Activated CD4-positive, alpha-beta memory T cell treated with anti-CD3 and anti-CD28 coated beads, Interleukin-2, amount 10 ng/mL, durations not matched to agents 7 days and 5 days (primary cell): ENCODE results near the gene SNX32. TPM values are rescaled to one million over a fixed set of nuclear protein-coding genes. Genes with fewer than 3 reads are reported as not detected.

Experiments
- CTCF ChIA-PET: fragments of 350-600 bp; sonication (Branson Sonifier 250); formaldehyde crosslinking; loops from one replicate; lab custom pipeline; 2021; ENCODE audit warnings: antibody characterized with exemption, inconsistent platforms; lab: Charles Lee
- POLR2A ChIA-PET: fragments of 350-600 bp; sonication (Branson Sonifier 250); formaldehyde crosslinking; loops from one replicate; lab custom pipeline; 2021; ENCODE audit warnings: antibody characterized with exemption; lab: Charles Lee
- DNase-seq: peaks from one replicate; pipeline ENCODE4 v3.0.0-alpha.2; 2020
- H3K27ac Mint-ChIP-seq: one replicate; pipeline ENCODE4 v1.8.0; 2021; ENCODE audit warnings: mild to moderate bottlenecking, mixed read lengths
- H3K27me3 Mint-ChIP-seq: one replicate; pipeline ENCODE4 v1.8.0; 2021; ENCODE audit warnings: mixed read lengths
- H3K36me3 Mint-ChIP-seq: one replicate; pipeline ENCODE4 v1.8.0; 2021; ENCODE audit warnings: low read depth, mixed read lengths
- H3K4me1 Mint-ChIP-seq: one replicate; pipeline ENCODE4 v1.8.0; 2021; ENCODE audit warnings: mixed read lengths
- H3K4me3 Mint-ChIP-seq: one replicate; pipeline ENCODE4 v1.8.0; 2021; ENCODE audit warnings: mild to moderate bottlenecking, mixed read lengths
- H3K9me3 Mint-ChIP-seq: one replicate; pipeline ENCODE4 v1.8.0; 2021; ENCODE audit warnings: mixed read lengths
- total RNA-seq, 2 experiments: library from RNA; stranded (reverse); gene quantifications; one replicate each; pipeline ENCODE4 v1.2.3, GENCODE V29; 2021

Gene SNX32
- total RNA-seq, 2 experiments from 2014 or later: 0.83 to 1.6 TPM

- no peak for DNase-seq
- no peak overlapping the region for H3K4me3 Mint-ChIP-seq
- H3K27me3 Mint-ChIP-seq: peaks cover 38% of the 10 kb centered on the region
- ChIA-PET POLR2A (interaction anchor here (2.0 kb wide), 1 partner anchor 24 kb away, joined by 6 read pairs; no protein-coding TSS in a partner anchor), CTCF (interaction anchor here (6.3 kb wide), 1 partner anchor 23 kb away, joined by 29 read pairs; the partner anchor contains the start of gene AP5B1)
- no peaks in the 10 kb centered on the region for H3K9me3 Mint-ChIP-seq
- peaks cover 2% of the 10 kb centered on the region for H3K4me1 Mint-ChIP-seq
- no peaks in the 10 kb centered on the region for H3K36me3 Mint-ChIP-seq
- no peak overlapping the region for H3K27ac Mint-ChIP-seq
Measured at GRCh38 chr11:65803797-65804492, 29.8 kb upstream of the SNX32 start.

GRCh38 chr11:65806979-65807378, 26.8 kb upstream of the SNX32 start:
- Mint-ChIP-seq H3K27me3 (peaks cover 36% of the 10 kb centered on the region), H3K4me3 (no peak overlapping the region), H3K4me1 (no peaks in the 10 kb centered on the region), H3K36me3 (no peaks in the 10 kb centered on the region), H3K9me3 (no peaks in the 10 kb centered on the region), H3K27ac (no peak overlapping the region)
- ChIA-PET POLR2A (interaction anchor here (1.0 kb wide), 1 partner anchor 44 kb away, joined by 3 read pairs; no protein-coding TSS in a partner anchor), CTCF (interaction anchor here (0.7 to 6.3 kb wide), 4 partner anchors 16 to 182 kb away, joined by 3 to 29 read pairs (median 4); partner anchors contain the start of gene AP5B1)
- DNase-seq: no peak

GRCh38 chr11:65808744-65809341, 24.9 kb upstream of the SNX32 start:
- DNase-seq: no peak
- no peaks in the 10 kb centered on the region for H3K9me3 Mint-ChIP-seq
- POLR2A ChIA-PET: interaction anchor here (2.0 kb wide), 1 partner anchor 97 kb away, joined by 8 read pairs; the partner anchor contains the start of gene KAT5
- no peaks in the 10 kb centered on the region for H3K4me1 Mint-ChIP-seq
- H3K27me3 Mint-ChIP-seq: peaks cover 28% of the 10 kb centered on the region
- no peaks in the 10 kb centered on the region for H3K36me3 Mint-ChIP-seq
- no peak overlapping the region for H3K4me3 Mint-ChIP-seq
- no peak overlapping the region for H3K27ac Mint-ChIP-seq
- CTCF ChIA-PET: interaction anchor here (0.7 to 6.3 kb wide), 2 partner anchors 8 to 28 kb away, joined by 3 to 29 read pairs; partner anchors contain the start of gene AP5B1

GRCh38 chr11:65809496-65809895, 24.3 kb upstream of the SNX32 start:
- CTCF ChIA-PET: interaction anchor here (6.3 kb wide), 1 partner anchor 29 kb away, joined by 29 read pairs; the partner anchor contains the start of gene AP5B1
- H3K9me3 Mint-ChIP-seq: no peaks in the 10 kb centered on the region
- H3K27me3 Mint-ChIP-seq: peaks cover 28% of the 10 kb centered on the region
- DNase-seq: no peak
- H3K36me3 Mint-ChIP-seq: no peaks in the 10 kb centered on the region
- no peak overlapping the region for H3K27ac Mint-ChIP-seq
- POLR2A ChIA-PET: interaction anchor here (1.0 to 2.0 kb wide), 2 partner anchors 29 to 97 kb away, joined by 6 to 8 read pairs; partner anchors contain the start of genes AP5B1 and KAT5
- H3K4me3 Mint-ChIP-seq: no peak overlapping the region
- no peaks in the 10 kb centered on the region for H3K4me1 Mint-ChIP-seq

DNA sequence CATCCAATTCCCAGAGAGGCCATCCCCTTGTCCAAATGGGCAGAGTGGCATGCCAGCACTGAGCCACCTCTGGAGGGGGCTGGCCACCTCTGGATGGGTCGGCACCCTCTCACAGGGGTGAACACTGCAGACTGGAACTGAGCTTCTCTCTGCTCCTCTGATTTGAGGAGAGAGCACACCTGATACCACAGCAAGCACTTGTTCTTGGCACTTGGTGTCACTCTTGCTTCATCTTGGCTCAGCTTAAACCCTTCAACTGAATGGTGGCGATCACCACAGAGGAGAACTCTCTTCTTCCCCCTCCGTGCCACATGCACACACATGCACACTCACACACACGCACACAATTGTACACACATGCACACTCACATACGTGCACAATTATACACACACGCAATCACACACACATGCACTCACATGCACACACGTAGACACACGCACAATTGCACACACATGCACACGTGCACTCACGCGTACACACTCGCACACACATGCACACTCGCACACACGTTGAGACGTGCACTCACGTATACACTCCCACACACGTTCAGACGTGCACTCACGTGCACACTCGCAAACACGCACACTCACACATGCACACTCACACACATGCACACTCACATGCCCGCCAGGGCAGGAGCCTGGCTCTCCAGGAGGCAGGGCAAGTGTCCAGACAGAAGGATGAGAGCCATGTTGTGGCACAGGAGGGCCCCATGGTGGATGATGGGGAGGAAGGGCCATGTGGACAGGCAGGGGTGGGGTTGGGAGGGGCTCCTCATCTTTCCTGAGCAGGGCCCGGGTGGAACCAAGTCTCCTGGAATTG, 23.5 kb upstream of the SNX32 start:
- no peak for DNase-seq
- POLR2A ChIA-PET: interaction anchor here (1.0 to 2.0 kb wide), 2 partner anchors 30 to 98 kb away, joined by 6 to 8 read pairs; partner anchors contain the start of genes AP5B1 and KAT5
- H3K27me3 Mint-ChIP-seq: peaks cover 30% of the 10 kb centered on the region
- H3K27ac Mint-ChIP-seq: no peak overlapping the region
- no peaks in the 10 kb centered on the region for H3K36me3 Mint-ChIP-seq
- CTCF ChIA-PET: interaction anchor here (6.3 kb wide), 1 partner anchor 30 kb away, joined by 29 read pairs; the partner anchor contains the start of gene AP5B1
- H3K4me1 Mint-ChIP-seq: no peaks in the 10 kb centered on the region
- H3K9me3 Mint-ChIP-seq: no peaks in the 10 kb centered on the region
- H3K4me3 Mint-ChIP-seq: no peak overlapping the region

GRCh38 chr11:65811764-65812475, 21.8 kb upstream of the SNX32 start:
- Mint-ChIP-seq H3K36me3 (peaks cover 4% of the 10 kb centered on the region), H3K4me3 (no peak overlapping the region), H3K4me1 (peaks cover 6% of the 10 kb centered on the region), H3K27me3 (peaks cover 36% of the 10 kb centered on the region), H3K27ac (no peak overlapping the region), H3K9me3 (no peaks in the 10 kb centered on the region)
- ChIA-PET CTCF (interaction anchor here (1.1 to 3.5 kb wide), 3 partner anchors 10 to 32 kb away, joined by 3 to 21 read pairs (median 4); no protein-coding TSS in a partner anchor), POLR2A (no interaction called here)
- no peak for DNase-seq

GRCh38 chr11:65814131-65814985, 19.4 kb upstream of the SNX32 start:
- Mint-ChIP-seq H3K27me3 (peaks cover 26% of the 10 kb centered on the region), H3K9me3 (no peaks in the 10 kb centered on the region), H3K27ac (no peak overlapping the region), H3K4me1 (peaks cover 17% of the 10 kb centered on the region), H3K36me3 (peaks cover 4% of the 10 kb centered on the region), H3K4me3 (no peak overlapping the region)
- ChIA-PET CTCF (interaction anchor here (1.2 to 9.4 kb wide), 4 partner anchors 35 to 103 kb away, joined by 3 to 126 read pairs (median 34); partner anchors contain the start of genes AP5B1 and KAT5), POLR2A (no interaction called here)
- DNase-seq: no peak

DNA sequence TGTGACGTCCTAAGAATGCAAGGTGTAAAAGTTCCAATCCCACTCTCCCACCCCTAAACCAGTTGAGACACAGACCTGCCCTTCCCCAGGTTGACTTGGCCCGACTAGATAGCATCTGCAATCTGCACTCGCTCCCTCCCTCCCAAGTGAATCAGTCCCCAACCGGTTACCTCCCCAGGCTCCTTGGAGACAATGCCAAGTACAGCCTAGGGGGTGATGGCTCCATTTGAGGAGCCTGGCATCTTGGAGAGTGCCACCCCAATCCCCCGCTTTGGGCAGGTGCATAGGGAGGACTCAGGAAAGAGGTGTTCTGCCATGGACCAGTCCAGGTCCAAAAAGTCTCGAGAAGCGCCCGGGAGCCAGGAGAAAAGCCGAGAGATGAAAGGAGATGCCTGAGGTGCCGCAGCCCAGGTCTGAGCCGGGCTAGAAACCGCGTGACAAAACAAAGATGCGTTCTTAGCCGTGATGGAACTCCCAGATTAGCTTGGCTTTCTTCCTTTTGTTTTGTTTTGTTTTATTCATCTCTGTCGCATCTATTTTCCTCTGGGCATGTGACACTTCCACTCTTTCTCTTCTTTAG, 18.7 kb upstream of the SNX32 start:
- no peak for DNase-seq
- peaks cover 17% of the 10 kb centered on the region for H3K4me1 Mint-ChIP-seq
- no peak overlapping the region for H3K27ac Mint-ChIP-seq
- ChIA-PET POLR2A (interaction anchor here (2.0 kb wide), 1 partner anchor 103 kb away, joined by 12 read pairs; the partner anchor contains the start of gene KAT5), CTCF (interaction anchor here (1.6 to 9.4 kb wide), 3 partner anchors 27 to 103 kb away, joined by 5 to 126 read pairs (median 46); partner anchors contain the start of genes AP5B1 and KAT5)
- H3K4me3 Mint-ChIP-seq: no peak overlapping the region
- peaks cover 26% of the 10 kb centered on the region for H3K27me3 Mint-ChIP-seq
- H3K9me3 Mint-ChIP-seq: no peaks in the 10 kb centered on the region
- peaks cover 4% of the 10 kb centered on the region for H3K36me3 Mint-ChIP-seq

- Mint-ChIP-seq H3K27ac (no peak overlapping the region), H3K4me3 (no peak overlapping the region), H3K36me3 (peaks cover 4% of the 10 kb centered on the region), H3K9me3 (no peaks in the 10 kb centered on the region), H3K27me3 (peaks cover 20% of the 10 kb centered on the region), H3K4me1 (peaks cover 17% of the 10 kb centered on the region)
- POLR2A ChIA-PET: interaction anchor here (1.2 to 4.2 kb wide), 5 partner anchors 32 to 105 kb away, joined by 5 to 31 read pairs (median 6); partner anchors contain the start of genes AP5B1 and KAT5
- no peak for DNase-seq
- CTCF ChIA-PET: interaction anchor here (1.1 to 9.4 kb wide), 14 partner anchors 8 to 148 kb away, joined by 3 to 126 read pairs (median 7); partner anchors contain the start of genes AP5B1, KAT5, MUS81 and RNASEH2C
Measured at GRCh38 chr11:65816696-65817095, 17.1 kb upstream of the SNX32 start.

DNA sequence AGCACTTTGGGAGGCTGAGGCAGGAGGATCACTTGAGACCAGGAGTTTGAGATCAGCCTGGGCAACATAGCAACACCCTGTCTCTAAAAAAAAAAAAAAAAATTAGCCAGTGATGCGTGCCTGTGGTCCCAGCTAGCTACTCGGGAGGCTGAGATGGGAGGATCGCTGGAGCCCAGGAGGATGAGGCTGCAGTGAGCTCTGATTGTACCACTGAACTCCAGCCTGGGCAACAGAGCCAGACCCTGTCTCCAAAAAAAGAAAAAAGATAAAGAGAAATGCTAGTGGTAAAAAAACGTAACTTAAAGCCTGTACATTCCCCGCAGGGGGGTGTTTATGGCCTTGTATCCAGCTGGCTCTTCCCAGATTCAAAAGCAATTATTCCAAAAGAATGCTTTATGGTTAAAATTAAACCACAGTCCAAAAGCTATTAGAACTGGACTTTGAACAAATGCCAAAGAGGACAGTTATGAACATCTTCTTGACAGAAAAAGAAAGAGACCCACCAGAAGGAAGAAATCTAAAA, 16.4 kb upstream of the SNX32 start:
- no peak for DNase-seq
- CTCF ChIA-PET: interaction anchor here (0.9 to 9.4 kb wide), 20 partner anchors 9 to 277 kb away, joined by 3 to 126 read pairs (median 5); partner anchors contain the start of genes AP5B1, KAT5, MUS81 and RNASEH2C
- Mint-ChIP-seq H3K9me3 (no peaks in the 10 kb centered on the region), H3K4me3 (peak overlapping the region; percentile 74), H3K36me3 (peaks cover 4% of the 10 kb centered on the region), H3K27ac (peak overlapping the region; percentile 65), H3K4me1 (peaks cover 17% of the 10 kb centered on the region), H3K27me3 (peaks cover 18% of the 10 kb centered on the region)
- POLR2A ChIA-PET: interaction anchor here (1.1 to 4.2 kb wide), 6 partner anchors 32 to 98 kb away, joined by 3 to 31 read pairs (median 5); partner anchors contain the start of gene AP5B1
